HT1080 (cell line): Measurements from ENCODE around the gene BEND3. TPM values are rescaled to one million over a fixed set of nuclear protein-coding genes. Genes with fewer than 3 reads are reported as not detected.

Source experiments
- DNase-seq: peaks from one replicate; pipeline ENCODE4 v3.0.0-alpha.2; 2015; ENCODE audit warnings: low read depth
- total RNA-seq: library from RNA; depleted of rRNA; stranded (reverse); fragments of >200 nt; shearing (Covaris generic); gene quantifications from 2 replicates; pipeline ENCODE4 v1.2.3, GENCODE V29; 2014

The BEND3 gene
- total RNA-seq, 1 experiment from 2014 or later: 6.6 TPM

GRCh38 chr6:107083047-107083768 lies 32.1 kb downstream of the BEND3 start:
- DNase-seq: no peak

- no peak for DNase-seq
These were observed 33.3 kb downstream of the BEND3 start for GRCh38 chr6:107082045-107082444.

GRCh38 chr6:107080036-107080435 lies 35.3 kb downstream of the BEND3 start:
- DNase-seq: no peak

GRCh38 chr6:107079429-107079828 lies 35.9 kb downstream of the BEND3 start:
- no peak for DNase-seq

GRCh38 chr6:107077710-107078109 lies 37.6 kb downstream of the BEND3 start:
- DNase-seq: no peak

- no peak for DNase-seq
These were observed 39.3 kb downstream of the BEND3 start for GRCh38 chr6:107075951-107076381.

GRCh38 chr6:107070686-107071085 lies 44.6 kb downstream of the BEND3 start:
- DNase-seq: no peak

- DNase-seq: no peak
These were observed 45.4 kb downstream of the BEND3 start for GRCh38 chr6:107069631-107070548.

- no peak for DNase-seq
These were observed 46.4 kb downstream of the BEND3 start for GRCh38 chr6:107068691-107069630.

GRCh38 chr6:107066697-107067659 lies 48.3 kb downstream of the BEND3 start:
- DNase-seq: no peak

GRCh38 chr6:107064579-107065065 lies 50.7 kb downstream of the BEND3 start:
- peak; percentile 91 for DNase-seq

GRCh38 chr6:107062691-107063090 lies 52.6 kb downstream of the BEND3 start:
- DNase-seq: no peak

GRCh38 chr6:107061125-107062020 lies 53.9 kb downstream of the BEND3 start:
- DNase-seq: no peak

- no peak for DNase-seq
These were observed 54.6 kb downstream of the BEND3 start for GRCh38 chr6:107060704-107061103.

- no peak for DNase-seq
These were observed 55.7 kb downstream of the BEND3 start for GRCh38 chr6:107059606-107060005.

GRCh38 chr6:107057679-107058078 lies 57.6 kb downstream of the BEND3 start:
- no peak for DNase-seq

- DNase-seq: no peak
These were observed 58.5 kb downstream of the BEND3 start for GRCh38 chr6:107056796-107057195.

- DNase-seq: no peak
These were observed 67.5 kb downstream of the BEND3 start for GRCh38 chr6:107047807-107048206.
